T-helper 1 cell treated with Interleukin-12 subunit alpha and Interleukin-12 subunit beta and Interleukin-4 antibody, amounts not matched to agents 30 μg/mL and 1 μg/mL, for 36 hours (primary cell): ENCODE data around the gene AARS1.
A peak's percentile ranks its signal among the peaks of the same experiment; 100 is the strongest.
"Not testable (repeated sequence)": the region's sequence is repeated elsewhere in the genome, so short reads cannot be mapped to it uniquely, and the experiment has no call there.

ENCODE experiments used
- H3K27ac Mint-ChIP-seq: one replicate; pipeline ENCODE4 v1.8.0; 2021; ENCODE audit warnings: mild to moderate bottlenecking, mixed read lengths
- H3K27me3 Mint-ChIP-seq: one replicate; pipeline ENCODE4 v1.8.0; 2021; ENCODE audit warnings: low read depth, mixed read lengths
- H3K36me3 Mint-ChIP-seq: one replicate; pipeline ENCODE4 v1.8.0; 2021; ENCODE audit warnings: low read depth, mixed read lengths
- H3K4me1 Mint-ChIP-seq: one replicate; pipeline ENCODE4 v1.8.0; 2021; ENCODE audit warnings: low read depth, mixed read lengths
- H3K4me3 Mint-ChIP-seq: one replicate; pipeline ENCODE4 v1.8.0; 2021; ENCODE audit warnings: mild to moderate bottlenecking, moderate library complexity, mixed read lengths
- H3K9me3 Mint-ChIP-seq: one replicate; pipeline ENCODE4 v1.8.0; 2021; ENCODE audit warnings: mixed read lengths

The AARS1 gene

GRCh38 chr16:70255574-70255973 lies 33.7 kb downstream of the AARS1 start:
- Mint-ChIP-seq H3K36me3 (peaks cover 42% of the 10 kb centered on the region), H3K4me1 (peaks cover 4% of the 10 kb centered on the region), H3K9me3 (no peaks in the 10 kb centered on the region), H3K27ac (no peak overlapping the region), H3K4me3 (no peak overlapping the region), H3K27me3 (no peaks in the 10 kb centered on the region)

- Mint-ChIP-seq H3K4me1 (peaks cover 9% of the 10 kb centered on the region), H3K9me3 (no peaks in the 10 kb centered on the region), H3K4me3 (no peak overlapping the region), H3K36me3 (peaks cover 36% of the 10 kb centered on the region), H3K27ac (no peak overlapping the region), H3K27me3 (no peaks in the 10 kb centered on the region)
These were observed 34.4 kb downstream of the AARS1 start for GRCh38 chr16:70254965-70255286.

- Mint-ChIP-seq H3K4me3 (no peak overlapping the region), H3K27me3 (no peaks in the 10 kb centered on the region), H3K9me3 (no peaks in the 10 kb centered on the region), H3K4me1 (peaks cover 11% of the 10 kb centered on the region), H3K36me3 (peaks cover 38% of the 10 kb centered on the region), H3K27ac (no peak overlapping the region)
These were observed 34.9 kb downstream of the AARS1 start for GRCh38 chr16:70254180-70254964.

- no peak overlapping the region for H3K4me3 Mint-ChIP-seq
- no peaks in the 10 kb centered on the region for H3K27me3 Mint-ChIP-seq
- no peak overlapping the region for H3K27ac Mint-ChIP-seq
- no peaks in the 10 kb centered on the region for H3K9me3 Mint-ChIP-seq
- H3K36me3 Mint-ChIP-seq: peaks cover 34% of the 10 kb centered on the region
- H3K4me1 Mint-ChIP-seq: peaks cover 12% of the 10 kb centered on the region
These were observed 35.8 kb downstream of the AARS1 start for GRCh38 chr16:70253291-70254106.

GRCh38 chr16:70252355-70252988 lies 36.8 kb downstream of the AARS1 start:
- H3K4me3 Mint-ChIP-seq: no peak overlapping the region
- H3K36me3 Mint-ChIP-seq: peaks cover 25% of the 10 kb centered on the region
- H3K4me1 Mint-ChIP-seq: peaks cover 12% of the 10 kb centered on the region
- H3K27me3 Mint-ChIP-seq: no peaks in the 10 kb centered on the region
- H3K9me3 Mint-ChIP-seq: no peaks in the 10 kb centered on the region
- no peak overlapping the region for H3K27ac Mint-ChIP-seq

GRCh38 chr16:70251629-70252354 lies 37.5 kb downstream of the AARS1 start, which contains the start of gene EXOSC6:
Gene EXOSC6, minus strand, starts transcription at chr16:70251940. Its CDS starts 40 bp downstream, at chr16:70251900.
- Mint-ChIP-seq H3K27me3 (no peaks in the 10 kb centered on the region), H3K4me1 (peaks cover 12% of the 10 kb centered on the region), H3K4me3 (peak within 1 kb of the TSS; percentile 91), H3K27ac (peak within 1 kb of the TSS; percentile 95), H3K9me3 (no peaks in the 10 kb centered on the region), H3K36me3 (peaks cover 22% of the 10 kb centered on the region)

GRCh38 chr16:70250748-70251628 lies 38.3 kb downstream of the AARS1 start:
- H3K27ac Mint-ChIP-seq: peak overlapping the region; percentile 65
- H3K27me3 Mint-ChIP-seq: no peaks in the 10 kb centered on the region
- no peaks in the 10 kb centered on the region for H3K9me3 Mint-ChIP-seq
- H3K36me3 Mint-ChIP-seq: peaks cover 22% of the 10 kb centered on the region
- H3K4me1 Mint-ChIP-seq: peaks cover 12% of the 10 kb centered on the region
- H3K4me3 Mint-ChIP-seq: peak overlapping the region; percentile 80

GRCh38 chr16:70249697-70250096 lies 39.6 kb downstream of the AARS1 start:
- H3K27ac Mint-ChIP-seq, H3K27me3 Mint-ChIP-seq, H3K9me3 Mint-ChIP-seq: not testable (repeated sequence)
- Mint-ChIP-seq H3K4me3 (peak overlapping the region; percentile 64), H3K4me1 (peaks cover 12% of the 10 kb centered on the region), H3K36me3 (peaks cover 18% of the 10 kb centered on the region)

- not testable (repeated sequence) for H3K27me3 Mint-ChIP-seq, H3K27ac Mint-ChIP-seq, H3K9me3 Mint-ChIP-seq, H3K4me3 Mint-ChIP-seq, H3K4me1 Mint-ChIP-seq
- H3K36me3 Mint-ChIP-seq: peaks cover 13% of the 10 kb centered on the region
These were observed 50.5 kb downstream of the AARS1 start for GRCh38 chr16:70238773-70239172.

GRCh38 chr16:70231831-70232230 lies 57.5 kb downstream of the AARS1 start:
- not testable (repeated sequence) for H3K4me3 Mint-ChIP-seq, H3K27ac Mint-ChIP-seq, H3K4me1 Mint-ChIP-seq, H3K27me3 Mint-ChIP-seq, H3K9me3 Mint-ChIP-seq
- peaks cover 12% of the 10 kb centered on the region for H3K36me3 Mint-ChIP-seq

- H3K27me3 Mint-ChIP-seq: not testable (repeated sequence)
These were observed 63.3 kb downstream of the AARS1 start for GRCh38 chr16:70226024-70226423.

GRCh38 chr16:70225430-70225829 lies 63.9 kb downstream of the AARS1 start:
- H3K4me1 Mint-ChIP-seq, H3K9me3 Mint-ChIP-seq, H3K27ac Mint-ChIP-seq, H3K27me3 Mint-ChIP-seq, H3K4me3 Mint-ChIP-seq, H3K36me3 Mint-ChIP-seq: not testable (repeated sequence)

More at GRCh38 chr16:70226024-70226423, 63.3 kb downstream of the AARS1 start:
- H3K36me3 Mint-ChIP-seq, H3K4me3 Mint-ChIP-seq, H3K4me1 Mint-ChIP-seq, H3K27ac Mint-ChIP-seq, H3K9me3 Mint-ChIP-seq: not testable (repeated sequence)

GRCh38 chr16:70224645-70225044 lies 64.7 kb downstream of the AARS1 start:
- H3K27ac Mint-ChIP-seq, H3K4me3 Mint-ChIP-seq, H3K9me3 Mint-ChIP-seq, H3K27me3 Mint-ChIP-seq, H3K4me1 Mint-ChIP-seq: not testable (repeated sequence)
- peaks cover 13% of the 10 kb centered on the region for H3K36me3 Mint-ChIP-seq
